GM18505 (cell line): ENCODE measurements around the gene PEX5.
"Not testable (repeated sequence)": the region's sequence is repeated elsewhere in the genome, so short reads cannot be mapped to it uniquely, and the experiment has no call there.

Experiments
- ATAC-seq: cut with Tn5 transposase; IDR thresholded peaks from one replicate; pipeline ENCODE4 v1.9.1; 2021; ENCODE audit not compliant: unreplicated experiment
- POLR2A ChIP-seq: IDR thresholded peaks from 4 replicates; pipeline ENCODE4 v1.6.1; 2011; ENCODE audit warnings: borderline replicate concordance; ENCODE audit not compliant: insufficient read depth, insufficient read length; ENCODE audit errors: extremely low read depth

The PEX5 gene

DNA sequence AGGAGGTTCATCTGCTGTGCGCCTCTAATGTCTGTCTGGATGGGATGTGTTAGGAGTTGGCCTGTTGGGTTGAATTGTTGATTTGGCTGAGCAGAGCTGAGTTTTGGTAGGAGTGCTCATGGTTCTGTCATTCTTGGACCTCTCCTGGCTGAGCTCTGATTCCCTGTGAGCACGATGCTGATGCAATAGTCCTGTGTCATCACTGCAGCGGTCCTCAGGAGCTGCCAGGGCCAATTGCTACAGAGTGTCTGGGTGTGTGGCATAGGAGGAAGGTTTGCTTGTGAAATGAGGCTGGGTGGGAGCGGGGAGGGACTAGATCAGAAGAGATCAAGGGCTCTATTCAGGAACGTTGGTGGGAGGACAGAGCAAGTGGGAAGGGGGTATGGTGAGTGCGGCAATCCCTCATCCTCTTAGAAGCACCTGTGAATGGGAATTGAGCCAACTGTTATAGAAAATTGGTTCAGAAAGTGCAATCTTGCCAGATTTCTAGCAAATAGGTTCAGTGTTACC, 21.2 kb downstream of the PEX5 start:
- no peak for ATAC-seq
- TF ChIP-seq POLR2A: no peak

DNA sequence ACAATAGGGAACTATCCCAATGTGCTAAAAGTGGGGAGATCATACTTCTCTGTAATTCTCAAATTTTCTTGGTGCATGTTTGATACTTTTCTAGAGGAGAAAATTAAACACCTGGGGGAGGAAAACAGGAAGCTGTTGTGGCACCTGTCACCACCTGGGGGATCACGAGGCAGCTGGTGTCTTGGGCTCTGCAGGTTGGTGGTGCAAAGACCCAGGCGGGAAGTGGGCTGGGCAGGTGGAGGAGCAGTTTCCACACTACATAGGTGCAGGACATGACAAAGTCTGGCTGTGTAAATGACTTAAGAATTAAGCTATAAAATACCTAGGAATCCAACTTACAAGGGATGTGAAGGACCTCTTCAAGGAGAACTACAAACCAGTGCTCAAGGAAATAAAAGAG, 23.2 kb downstream of the PEX5 start:
- TF ChIP-seq POLR2A: no peak
- ATAC-seq: no peak

DNA sequence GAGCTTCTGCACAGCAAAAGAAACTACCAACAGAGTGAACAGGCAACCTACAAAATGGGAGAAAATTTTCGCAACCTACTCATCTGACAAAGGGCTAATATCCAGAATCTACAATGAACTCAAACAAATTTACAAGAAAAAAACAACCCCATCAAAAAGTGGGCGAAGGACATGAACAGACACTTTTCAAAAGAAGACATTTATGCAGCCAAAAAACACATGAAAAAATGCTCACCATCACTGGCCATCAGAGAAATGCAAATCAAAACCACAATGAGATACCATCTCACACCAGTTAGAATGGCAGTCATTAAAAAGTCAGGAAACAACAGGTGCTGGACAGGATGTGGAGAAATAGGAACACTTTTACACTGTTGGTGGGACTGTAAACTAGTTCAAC, 24.3 kb downstream of the PEX5 start:
- ATAC-seq: not testable (repeated sequence)

DNA sequence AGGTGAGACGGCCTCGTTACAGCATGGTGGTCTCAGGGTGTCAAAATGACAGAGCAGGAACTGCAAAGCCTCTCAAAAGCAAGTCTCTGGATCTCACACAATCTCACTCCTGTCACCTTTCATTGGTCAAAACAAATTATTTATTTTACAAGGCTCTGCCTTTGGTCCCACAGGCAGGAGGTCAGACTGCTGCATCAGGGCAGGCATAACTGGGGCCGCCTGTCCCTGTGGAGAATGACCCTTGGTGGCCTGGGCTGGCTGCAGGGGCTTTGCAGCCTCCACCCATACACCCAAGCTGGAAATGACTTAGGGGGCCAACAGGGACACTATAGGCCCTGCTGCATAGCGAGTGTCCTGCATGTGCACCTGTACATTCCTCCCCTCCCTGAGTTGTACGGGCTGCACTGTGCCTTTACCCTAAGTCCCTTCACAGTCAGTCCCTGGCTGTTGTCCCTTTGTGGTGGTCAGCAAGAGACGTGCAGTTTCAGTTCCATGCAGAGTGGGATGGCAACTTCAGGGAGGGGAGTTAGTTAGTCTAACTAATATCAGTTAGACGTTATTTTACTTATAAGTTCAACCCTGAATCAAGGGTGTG, 28.1 kb downstream of the PEX5 start:
- ATAC-seq: no peak
- TF ChIP-seq POLR2A: no peak

DNA sequence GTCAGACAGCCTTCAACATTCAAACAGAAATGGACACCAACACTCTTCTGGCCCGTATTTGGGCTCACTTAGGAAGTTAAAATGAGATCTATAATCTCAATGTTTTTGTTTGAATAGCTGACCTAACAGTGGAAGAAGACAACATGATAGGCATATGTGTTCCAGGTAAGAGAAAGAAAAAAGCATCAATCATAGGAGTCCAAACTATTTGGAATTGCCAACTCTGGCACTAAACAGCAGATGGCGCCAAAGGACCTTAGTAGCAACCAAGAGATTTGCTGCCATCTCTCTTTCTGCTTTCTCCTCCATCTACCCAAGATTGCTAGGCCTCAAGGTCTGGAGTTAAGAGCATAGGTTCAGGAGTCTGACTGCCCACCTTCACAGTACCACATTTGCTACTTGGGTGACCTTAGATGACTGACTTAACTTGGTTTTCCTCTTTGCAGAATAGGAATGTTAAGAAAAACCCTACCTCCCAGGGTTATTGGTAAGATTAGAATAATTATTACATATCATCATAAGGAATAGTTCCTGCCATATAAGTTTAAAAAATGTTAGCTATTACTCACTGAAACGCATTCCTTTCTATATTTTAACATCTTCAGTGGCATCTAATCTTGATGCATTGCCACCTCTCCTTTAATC, 30.2 kb downstream of the PEX5 start:
- TF ChIP-seq POLR2A: no peak
- no peak for ATAC-seq

DNA sequence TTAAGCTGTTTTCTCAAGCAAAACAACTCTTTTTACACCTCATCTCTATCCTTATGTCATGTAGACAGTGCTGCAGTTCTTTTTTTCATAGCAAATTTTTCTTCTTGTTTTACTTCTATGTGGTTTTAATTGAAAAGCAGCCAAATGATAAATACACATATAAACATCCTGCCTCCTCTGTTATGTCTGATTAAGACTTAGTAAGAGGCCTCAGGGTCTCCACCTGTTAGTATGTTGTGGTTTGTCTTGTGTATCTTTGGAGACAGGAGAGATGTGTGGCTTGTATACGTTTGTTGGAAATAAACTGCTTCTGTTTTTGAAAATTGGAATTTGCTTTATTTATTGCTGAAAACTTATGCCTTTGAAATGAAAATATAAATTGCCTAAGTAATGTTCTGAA, 32.0 kb downstream of the PEX5 start:
- no peak for ATAC-seq
- no peak for TF ChIP-seq POLR2A

DNA sequence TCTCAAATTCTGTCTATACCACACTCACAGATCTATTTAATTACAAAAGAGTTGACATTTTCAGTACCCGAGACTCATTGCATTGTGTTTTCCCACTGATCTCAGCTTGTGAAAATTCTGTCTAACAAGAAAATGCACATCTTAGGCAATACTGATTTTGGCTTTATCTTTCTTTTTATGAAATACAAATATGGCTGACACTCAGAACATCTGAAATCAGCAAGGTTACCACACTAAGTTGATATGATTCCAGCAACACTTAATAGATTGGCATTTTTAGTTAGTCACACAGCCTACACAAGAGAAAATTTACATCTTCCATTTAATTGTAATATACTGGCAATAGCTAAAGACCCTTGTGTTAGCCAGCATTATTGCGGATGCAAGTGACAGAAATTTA, 40.3 kb downstream of the PEX5 start:
- TF ChIP-seq POLR2A: no peak
- ATAC-seq: no peak

DNA sequence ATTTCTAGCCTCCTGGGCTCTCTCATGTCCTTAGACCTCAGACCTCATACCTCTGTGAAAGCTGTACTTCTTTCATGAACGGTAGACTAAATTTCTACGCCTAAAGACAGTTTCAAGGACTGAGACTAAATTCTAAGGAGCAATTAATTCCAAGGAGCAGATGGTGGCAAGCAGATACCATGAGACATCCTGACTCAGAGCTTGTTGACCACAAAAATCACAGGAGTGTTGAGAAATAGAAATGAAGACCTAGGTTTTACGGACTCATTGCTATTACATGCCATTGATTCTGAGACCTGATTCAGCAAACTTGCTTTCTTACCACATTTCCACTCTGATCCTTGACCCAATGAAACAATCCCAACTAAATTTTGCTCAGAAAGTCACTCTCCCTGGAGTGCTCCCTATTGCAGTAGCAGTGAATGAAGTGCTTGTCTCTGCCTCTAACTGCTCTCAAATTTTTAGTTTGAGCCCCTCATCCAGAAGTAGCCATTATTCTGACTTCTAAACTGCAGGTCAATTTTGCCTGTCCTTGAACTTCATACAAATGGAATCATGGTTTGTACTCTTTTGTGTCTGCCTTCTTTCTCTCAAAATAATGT, 52.0 kb downstream of the PEX5 start:
- ATAC-seq: no peak
- TF ChIP-seq POLR2A: no peak

DNA sequence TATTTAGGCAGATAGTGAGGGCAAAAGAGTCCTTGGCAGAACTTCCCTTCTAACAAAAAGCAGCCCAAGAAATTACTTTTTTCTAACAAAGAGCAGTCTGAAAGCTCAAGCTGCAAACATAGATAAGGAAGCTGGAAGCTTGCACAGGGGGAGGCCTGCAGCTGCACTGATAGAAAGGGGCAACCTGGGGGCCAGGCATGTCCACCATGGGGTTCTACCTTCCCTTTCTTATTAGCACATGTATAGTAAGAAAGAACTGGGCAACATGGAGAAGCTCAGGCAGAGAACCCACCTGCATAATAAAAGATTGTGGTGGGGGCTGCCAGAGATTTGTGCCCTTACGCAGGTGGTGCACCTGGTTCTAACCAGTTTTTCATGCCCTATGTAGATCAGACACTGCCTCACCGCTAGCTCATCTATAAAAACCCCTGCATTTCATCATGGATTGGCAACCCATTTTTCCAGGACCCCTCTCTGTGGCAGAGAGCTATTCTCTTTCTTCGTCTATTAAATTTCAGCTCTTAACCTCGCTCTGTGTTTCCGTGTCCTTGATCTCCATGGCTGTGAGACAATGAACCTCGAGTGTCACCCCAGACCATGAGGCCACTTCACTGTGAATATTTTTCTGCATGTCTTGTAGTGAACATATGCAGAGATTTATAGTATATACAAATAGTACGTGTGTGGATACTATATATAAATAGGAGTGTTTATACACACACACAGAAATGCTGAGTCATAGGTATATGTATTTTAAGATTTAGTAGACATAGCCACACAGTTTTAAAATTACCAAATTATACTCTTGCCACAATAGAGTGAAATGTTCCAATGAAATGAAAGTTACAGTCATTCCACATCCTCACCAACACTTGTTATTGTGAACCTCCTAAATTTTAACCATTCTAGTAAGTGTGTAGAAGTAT, 53.0 kb downstream of the PEX5 start:
- ATAC-seq: no peak
- TF ChIP-seq POLR2A: no peak

DNA sequence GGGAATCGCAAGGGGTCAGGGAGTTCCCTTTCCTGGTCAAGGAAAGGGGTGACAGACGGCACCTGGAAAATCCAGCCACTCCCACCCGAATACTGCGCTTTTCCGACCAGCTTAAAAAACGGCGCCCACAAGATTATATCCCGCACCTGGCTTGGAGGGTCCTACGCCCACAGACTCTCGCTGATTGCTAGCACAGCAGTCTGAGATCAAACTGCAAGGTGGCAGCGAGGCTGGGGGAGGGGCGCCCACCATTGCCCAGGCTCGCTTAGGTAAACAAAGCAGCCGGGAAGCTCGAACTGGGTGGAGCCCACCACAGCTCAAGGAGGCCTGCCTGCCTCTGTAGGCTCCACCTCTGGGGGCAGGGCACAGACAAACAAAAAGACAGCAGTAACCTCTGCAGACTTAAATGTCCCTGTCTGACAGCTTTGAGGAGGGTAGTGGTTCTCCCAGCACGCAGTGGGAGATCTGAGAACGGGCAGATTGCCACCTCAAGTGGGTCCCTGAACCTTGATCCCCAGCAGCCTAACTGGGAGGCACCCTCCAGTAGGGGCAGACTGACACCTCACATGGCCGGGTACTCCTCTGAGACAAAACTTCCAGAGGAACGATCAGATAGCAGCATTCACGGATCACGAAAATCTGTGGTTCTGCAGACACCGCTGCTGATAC, 62.0 kb downstream of the PEX5 start:
- ATAC-seq: not testable (repeated sequence)

DNA sequence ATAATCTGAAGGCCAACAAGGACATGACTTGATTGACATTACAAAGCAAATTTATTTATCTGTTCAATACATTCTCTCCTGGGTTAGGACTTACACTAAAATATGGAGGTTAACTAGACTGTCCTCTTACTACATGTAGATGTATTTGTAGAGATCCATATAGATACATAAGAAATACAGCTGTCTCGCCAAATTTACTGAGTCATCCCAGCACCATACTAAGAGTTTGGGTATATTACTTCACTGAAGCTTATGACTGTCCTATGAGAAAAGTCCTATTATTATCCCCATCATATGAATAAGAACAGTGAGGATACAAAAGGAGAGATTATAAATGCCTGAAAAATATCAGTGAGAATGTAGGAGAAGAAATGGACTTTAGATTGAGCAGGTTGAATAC, 69.6 kb downstream of the PEX5 start:
- no peak for TF ChIP-seq POLR2A
- ATAC-seq: no peak
